ENCODE results near the gene IL21.
A peak's percentile ranks its signal among the peaks of the same experiment; 100 is the strongest.
"Not testable (repeated sequence)": the region's sequence is repeated elsewhere in the genome, so short reads cannot be mapped to it uniquely, and the experiment has no call there.

The IL21 gene

DNA sequence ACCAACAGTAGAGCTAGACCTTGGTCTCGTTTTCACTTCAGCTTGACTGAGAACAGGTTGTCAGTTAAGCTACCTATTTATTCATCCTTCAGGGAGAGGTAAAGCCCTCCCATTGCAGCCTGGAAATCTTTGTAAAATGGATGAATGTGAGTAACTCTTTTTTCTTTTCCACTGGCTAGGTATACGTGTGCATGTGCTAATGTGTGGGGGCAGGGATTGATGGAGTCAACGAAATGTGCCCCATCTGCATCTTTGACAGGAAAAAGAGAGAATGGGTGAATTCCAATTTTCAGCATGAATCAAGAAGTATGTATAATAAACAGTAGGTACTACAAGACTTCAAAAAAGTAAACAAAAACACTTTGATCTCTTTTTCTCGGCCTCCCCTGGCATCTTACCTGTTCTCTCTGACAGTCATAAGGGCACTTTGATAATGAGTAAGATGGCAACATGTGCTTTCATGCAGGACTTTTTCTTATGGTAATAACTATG is at the start of gene IL21:
Gene IL21 (minus strand): TSS at position 51 of the 492 bp plus-strand sequence. CDS start 55 bp downstream, outside the sequence.
- DNase-seq = no peak

DNA sequence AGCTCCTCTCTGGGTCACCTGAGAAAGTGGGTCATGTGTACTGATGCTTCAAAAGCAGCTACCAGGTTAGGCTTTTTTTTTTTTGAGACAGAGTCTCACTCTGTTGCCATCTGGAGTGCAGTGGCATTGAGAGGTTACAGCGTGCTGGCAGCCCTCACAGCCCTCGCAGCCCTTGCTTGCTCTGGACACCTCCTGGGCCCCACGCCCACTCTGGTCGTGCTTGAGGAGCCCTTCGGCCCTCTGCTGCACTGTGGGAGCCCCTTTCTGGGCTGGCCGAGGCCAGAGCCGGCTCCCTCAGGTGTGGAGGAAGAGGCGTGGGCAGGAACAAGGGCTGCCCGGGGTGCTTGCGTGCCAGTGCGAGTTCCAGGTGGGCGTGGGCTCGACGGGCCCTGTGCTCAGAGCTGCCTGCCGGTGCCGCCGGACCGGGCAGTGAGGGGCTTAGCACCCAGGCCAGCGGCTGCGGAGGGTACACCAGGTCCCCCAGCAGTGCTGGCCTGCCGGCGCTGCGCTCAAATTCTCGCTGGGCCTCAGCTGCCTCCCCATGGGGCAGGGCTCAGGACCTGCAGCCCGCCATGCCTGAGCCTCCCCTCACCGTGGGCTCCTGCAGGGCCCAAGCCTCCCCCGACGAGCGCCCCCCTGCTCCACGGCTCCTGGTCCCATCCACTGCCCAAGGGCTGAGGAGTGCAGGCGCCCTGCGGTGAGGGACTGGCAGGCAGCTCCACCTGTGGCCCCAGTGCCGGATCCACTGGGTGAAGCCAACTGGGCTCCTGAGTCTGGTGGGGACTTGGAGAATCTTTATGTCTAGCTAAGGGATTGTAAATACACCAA is 49.3 kb upstream of the IL21 start:
- DNase-seq = no peak

- no peak for DNase-seq
Observed at GRCh38 chr4:122668241-122668640, 47.4 kb upstream of the IL21 start.

DNA sequence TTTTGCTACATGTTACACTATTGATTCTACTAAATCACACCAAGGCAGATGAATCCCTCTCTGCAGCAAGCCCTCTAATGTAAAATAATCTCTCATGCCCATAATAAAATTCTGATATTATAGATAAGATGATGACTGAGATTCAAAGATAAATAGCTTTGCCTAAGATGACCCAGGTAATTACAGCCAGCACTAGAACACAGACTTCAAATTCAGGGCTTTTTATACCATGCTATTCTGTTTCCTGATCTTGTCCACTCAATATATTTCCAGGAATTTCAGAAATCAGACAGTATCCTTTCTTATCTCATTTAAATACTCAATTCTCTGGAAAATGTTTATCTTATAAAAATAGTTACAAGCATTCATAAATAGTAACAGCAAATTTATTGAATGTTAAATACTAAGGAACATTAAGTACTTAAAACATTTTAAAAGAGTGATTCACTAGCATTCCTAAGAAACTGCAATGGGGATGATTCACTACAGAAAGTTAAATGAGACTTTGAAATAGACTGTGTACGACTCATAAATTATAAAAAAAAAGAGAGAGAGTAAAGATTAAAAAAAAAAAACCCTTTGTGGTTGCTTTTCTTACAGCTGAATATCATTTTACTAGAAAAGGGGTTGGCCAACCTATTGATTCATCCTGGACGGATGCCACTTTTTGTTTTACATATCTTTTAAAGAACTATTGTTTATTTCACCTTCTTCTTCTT is 45.8 kb upstream of the IL21 start:
- DNase-seq = no peak

DNA sequence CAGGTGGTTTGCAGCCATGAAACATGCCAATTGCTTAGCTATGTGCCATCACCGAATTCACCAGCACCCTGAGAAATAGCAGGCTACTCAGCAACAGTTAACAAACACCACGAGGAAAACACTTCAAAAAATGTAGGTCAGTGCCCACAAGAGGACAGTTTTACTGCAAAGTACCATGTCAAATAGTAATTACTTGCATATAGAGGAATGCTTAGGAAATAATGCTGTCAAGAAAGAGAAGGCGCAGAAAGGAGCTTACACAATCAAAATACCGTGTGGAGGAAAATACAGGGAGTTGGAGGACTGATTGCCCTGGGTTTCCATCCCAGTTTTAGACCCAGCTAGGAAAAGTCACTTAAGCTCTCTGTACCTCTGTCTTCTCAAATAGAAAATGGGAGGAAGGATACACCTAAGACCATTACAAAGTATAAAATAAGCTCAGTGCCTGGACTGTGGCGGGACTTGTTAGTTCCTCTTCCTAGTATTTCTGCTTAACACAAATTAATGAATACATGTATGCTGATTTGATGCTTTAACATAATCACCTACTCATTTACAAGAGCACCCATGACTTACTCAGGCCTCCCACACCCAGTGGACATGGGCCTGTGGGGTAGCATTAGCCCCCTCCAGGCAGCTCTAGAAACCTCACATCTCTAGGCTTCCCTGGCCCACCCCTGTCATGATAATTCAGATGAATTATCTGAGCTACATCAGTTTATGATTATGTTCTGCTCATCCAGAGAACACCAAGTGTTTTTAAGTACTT is 44.5 kb upstream of the IL21 start:
- DNase-seq = no peak

DNA sequence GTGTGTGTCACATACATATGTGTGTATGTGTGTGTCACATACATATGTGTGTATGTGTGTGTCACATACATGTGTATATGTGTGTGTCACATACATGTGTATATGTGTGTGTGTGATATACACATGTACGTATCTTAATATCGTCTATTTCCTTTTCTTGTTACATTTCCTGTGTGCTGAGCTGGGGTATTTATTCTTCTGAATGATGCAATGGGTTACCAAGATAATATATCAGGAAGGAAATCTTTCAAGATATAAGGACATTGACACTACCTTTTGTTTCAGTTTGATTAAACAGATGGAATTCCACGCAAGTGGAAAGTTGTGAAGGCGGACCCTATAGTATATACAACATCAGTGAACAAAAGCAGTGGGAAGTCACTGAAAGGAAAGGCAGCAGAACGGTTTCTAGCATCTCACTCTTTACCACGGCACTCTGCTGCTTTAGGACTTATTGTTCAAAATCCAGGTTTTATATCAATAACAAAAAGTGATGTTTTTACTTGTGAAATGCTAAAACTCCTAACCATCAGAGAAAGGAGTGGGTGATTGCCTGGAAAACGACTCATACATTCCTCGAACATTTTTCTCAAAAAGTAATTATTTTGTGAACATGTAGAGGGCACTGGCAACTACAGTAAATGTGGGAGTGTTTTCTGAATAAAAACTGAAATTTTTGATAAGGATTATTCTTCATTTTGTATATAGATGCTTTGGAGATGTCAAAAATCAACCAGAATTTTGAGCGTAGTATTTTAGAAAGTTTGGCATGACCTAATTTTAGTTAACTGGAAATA is 43.1 kb upstream of the IL21 start:
- DNase-seq = no peak

DNA sequence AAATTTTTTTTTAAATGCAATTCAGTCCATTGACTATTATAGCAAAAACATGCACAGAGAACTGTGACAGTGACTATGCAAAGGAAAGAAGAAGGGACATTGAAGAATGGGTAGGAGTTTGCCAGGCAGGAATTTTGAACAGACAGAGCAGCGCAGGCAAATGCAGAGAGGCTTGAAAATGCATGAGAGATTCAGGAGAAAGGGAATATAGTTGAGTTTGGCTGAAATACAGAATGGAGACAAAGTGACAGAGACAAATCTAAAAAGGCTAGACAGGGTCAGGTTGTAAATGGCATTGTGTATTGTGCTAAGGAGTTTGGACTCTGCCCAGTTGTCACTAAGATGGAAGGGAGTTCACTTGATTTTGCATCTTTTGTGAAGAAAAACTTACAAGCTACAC is 42.4 kb upstream of the IL21 start:
- no peak for DNase-seq

DNA sequence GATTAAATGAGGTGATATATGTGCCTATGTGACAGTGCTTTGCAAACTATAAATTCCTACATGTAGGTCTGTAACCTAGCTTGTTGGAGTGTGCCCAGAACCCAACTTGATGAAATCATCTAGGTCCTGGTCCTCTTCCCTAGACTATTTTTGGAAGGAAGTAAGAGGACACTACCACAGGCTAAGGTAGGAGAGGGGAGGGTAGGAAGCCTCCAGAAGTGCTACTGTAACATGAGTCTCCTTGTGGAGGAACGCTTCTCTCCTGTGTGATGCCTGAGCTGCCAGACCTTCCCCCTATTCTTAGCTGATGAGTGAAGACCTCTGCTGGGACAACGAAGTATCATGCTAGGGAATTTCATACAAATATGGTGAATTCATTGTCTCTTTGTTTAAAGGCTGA is 41.8 kb upstream of the IL21 start:
- no peak for DNase-seq

- peak; percentile 35 for DNase-seq
Observed at GRCh38 chr4:122661176-122662160, 40.6 kb upstream of the IL21 start.

GRCh38 chr4:122658818-122659295 is 38.0 kb upstream of the IL21 start:
- no peak for DNase-seq

GRCh38 chr4:122658377-122658776 is 37.5 kb upstream of the IL21 start:
- DNase-seq = no peak

- DNase-seq = no peak
Observed at GRCh38 chr4:122657553-122657952, 36.7 kb upstream of the IL21 start.

DNA sequence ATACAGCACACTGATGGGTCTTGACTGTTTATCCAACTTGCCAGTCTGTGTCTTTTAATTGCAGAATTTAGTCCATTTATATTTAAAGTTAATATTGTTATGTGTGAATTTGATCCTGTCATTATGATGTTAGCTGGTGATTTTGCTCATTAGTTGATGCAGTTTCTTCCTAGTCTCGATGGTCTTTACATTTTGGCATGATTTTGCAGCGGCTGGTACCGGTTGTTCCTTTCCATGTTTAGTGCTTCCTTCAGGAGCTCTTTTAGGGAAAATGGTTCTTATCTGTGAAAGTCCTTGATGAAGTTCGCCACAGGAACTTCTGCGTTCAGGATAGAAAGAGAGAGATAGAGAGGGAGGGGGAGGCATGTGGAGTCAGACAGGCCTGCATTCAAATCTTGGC is 35.7 kb upstream of the IL21 start:
- not testable (repeated sequence) for DNase-seq

GRCh38 chr4:122652379-122652778 is 31.5 kb upstream of the IL21 start:
- peak; percentile 53 for DNase-seq

GRCh38 chr4:122650148-122650547 is 29.3 kb upstream of the IL21 start:
- no peak for DNase-seq

DNA sequence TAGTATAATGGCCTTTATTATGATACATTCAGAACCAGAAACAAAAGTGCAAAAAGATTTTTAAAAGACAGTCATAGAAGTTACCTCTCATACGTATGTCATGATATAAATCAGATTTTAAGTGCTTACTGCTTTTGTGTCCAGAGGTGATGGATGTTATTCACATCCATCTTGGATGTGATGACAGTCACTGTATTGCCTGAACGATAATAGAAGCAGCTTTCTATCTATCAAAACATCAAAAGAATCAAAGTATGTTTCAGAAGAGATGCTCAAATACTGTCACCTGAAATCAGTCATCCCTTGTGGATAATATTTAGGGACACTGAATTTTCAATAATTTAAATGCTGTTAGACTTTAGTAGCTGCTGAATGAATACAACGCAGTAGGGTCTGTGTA is 26.8 kb upstream of the IL21 start:
- DNase-seq = no peak

- DNase-seq = no peak
Observed at GRCh38 chr4:122643257-122643656, 22.4 kb upstream of the IL21 start.

GRCh38 chr4:122639181-122639580 is 18.3 kb upstream of the IL21 start:
- DNase-seq = no peak

DNA sequence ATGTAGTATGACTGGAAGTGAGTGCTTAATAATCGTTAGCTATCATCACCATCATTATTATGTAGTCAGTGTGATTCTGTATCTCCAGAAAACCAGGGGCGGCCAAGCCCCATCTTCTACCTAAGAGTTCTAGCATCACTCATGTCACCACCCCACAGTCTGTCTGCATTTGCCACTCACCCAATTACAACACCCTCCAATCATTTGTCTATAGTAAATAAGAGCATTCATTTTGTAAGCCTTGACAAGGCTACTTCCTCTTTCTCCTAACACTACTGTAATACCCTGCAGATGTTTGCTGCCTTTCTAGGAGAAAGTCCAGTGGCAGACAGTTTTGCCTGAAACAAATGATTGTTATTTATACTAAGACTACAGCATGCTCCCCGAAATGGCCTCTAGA is 15.8 kb upstream of the IL21 start:
- DNase-seq = peak; percentile 10

DNA sequence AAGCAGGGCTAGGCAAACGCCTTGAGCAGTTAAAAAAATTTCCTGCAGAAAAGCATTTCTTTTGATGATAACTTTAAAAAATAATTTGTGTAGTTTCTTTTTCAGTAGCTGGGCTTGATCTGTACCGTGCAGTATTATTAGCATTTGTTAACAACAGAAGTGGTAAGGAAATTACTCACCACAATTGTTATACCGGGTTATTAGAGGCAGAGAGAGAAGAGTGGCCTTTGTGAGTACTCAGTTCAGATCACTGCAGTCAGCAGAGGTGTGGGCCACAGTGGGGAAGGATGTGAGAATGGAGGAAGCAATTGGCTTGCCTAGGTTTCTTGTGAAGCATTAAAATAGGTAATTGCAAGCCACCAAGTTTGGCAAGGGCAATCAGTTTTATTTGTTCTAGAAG is 14.3 kb upstream of the IL21 start:
- no peak for DNase-seq

DNA sequence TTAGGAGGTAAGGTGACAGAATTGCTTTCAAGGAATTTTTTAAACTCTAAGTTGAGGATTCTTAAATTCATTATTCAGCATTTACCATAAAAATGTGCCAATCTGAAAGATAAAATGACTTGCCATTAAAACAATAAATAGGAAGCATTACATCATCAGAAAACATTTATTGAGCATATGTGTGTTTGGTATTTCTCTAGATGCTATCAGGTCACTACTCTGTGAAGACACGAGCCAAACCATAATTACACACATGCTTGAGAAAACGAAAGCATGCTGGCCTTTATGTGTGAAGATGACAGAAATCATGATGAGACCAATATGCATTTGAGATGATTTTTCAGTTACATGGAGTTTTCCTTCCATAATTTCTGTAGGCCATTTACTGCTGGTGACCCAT is 12.3 kb upstream of the IL21 start:
- no peak for DNase-seq
